ENCODE measurements around the gene CACNB4. TPM values are rescaled to one million over a fixed set of nuclear protein-coding genes. Genes with fewer than 3 reads are reported as not detected.
A peak's percentile ranks its signal among the peaks of the same experiment; 100 is the strongest.
"Not testable (repeated sequence)": the region's sequence is repeated elsewhere in the genome, so short reads cannot be mapped to it uniquely, and the experiment has no call there.

CACNB4 gene
- total and polyA plus RNA-seq, 12 donors = 0.09 to 0.95 (median 0.38) TPM

DNA sequence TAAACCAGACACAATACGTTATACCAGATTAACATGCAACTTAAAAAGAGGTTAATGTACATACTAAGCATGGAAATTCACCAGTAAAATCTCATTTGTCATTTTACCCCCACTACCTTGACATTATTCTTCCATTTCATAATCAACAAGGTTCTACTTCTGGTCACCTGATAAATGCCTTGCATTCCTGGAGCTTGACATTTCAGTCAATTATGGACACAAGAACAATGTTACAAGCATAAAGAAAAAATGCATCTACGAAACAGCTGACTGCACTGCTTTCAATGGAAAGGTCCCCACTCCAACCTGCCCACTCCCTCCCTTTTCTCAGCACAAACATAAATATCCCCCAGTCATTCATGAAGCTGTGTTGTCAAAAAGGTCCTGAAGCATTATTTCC lies 302.1 kb downstream of the CACNB4 start:
- Histone ChIP-seq H3K4me1 (peaks cover 0 to 4% (median 0%) of the 10 kb centered on the region in 9 donors), H3K36me3 (peaks cover 0 to 68% (median 0%) of the 10 kb centered on the region in 9 donors), H3K27me3 (no peaks in the 10 kb centered on the region), H3K9me3 (peaks cover 0 to 2% (median 0%) of the 10 kb centered on the region in 11 donors), H3K27ac (no peak overlapping the region), H3K4me3 (no peak overlapping the region)
- TF ChIP-seq CTCF (IDR thresholded peaks at IDR 0.05) = no peak
- DNase-seq = no peak
- WGBS, 2 donors = 76 to 84% methylated on average over 2 of the region's 2 CpGs
- no peak for ATAC-seq
- intact Hi-C loops (cut with DNase I) = no loop called here

GRCh38 chr2:151795646-151796240 lies 303.1 kb downstream of the CACNB4 start:
- H3K36me3 ChIP-seq = peaks cover 0 to 69% (median 0%) of the 10 kb centered on the region in 9 donors
- intact Hi-C loops (cut with DNase I) = no loop called here
- H3K9me3 ChIP-seq = peaks cover 0 to 6% (median 0%) of the 10 kb centered on the region in 11 donors
- DNase-seq (no peak), ATAC-seq (no peak)
- H3K27me3 ChIP-seq = no peaks in the 10 kb centered on the region
- no peak overlapping the region for H3K4me3 ChIP-seq
- 75 to 78% methylated on average over 4 of the region's 4 CpGs for WGBS, 2 donors
- TF ChIP-seq CTCF (IDR thresholded peaks at IDR 0.05) = no peak
- H3K4me1 ChIP-seq = peaks cover 0 to 4% (median 0%) of the 10 kb centered on the region in 9 donors
- H3K27ac ChIP-seq = no peak overlapping the region

DNA sequence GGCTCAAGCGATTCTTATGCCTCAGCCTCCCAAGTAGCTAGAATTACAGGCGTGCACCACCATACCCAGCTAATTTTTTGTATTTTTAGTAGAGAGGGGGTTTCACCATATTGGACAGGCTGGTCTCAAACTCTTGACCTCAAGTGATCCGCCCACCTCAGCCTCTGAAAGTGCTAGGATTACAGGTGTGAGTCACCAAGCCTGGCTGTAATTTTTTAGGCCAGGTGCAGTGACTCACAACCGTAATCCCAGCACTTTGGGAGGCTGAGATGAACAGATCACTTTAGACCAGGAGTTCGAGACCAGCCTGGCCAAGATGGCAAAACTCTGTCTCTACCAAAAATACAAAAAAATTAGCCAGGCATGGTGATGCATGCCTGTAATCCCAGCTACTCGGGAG lies 304.4 kb downstream of the CACNB4 start:
- H3K4me1 ChIP-seq; H3K27me3 ChIP-seq; ATAC-seq; DNase-seq; H3K9me3 ChIP-seq; H3K4me3 ChIP-seq; H3K27ac ChIP-seq; intact Hi-C loops (cut with DNase I): not testable (repeated sequence)
- 98% methylated on average over 6 of the region's 6 CpGs for WGBS, 2 donors
- peaks cover 0 to 63% (median 0%) of the 10 kb centered on the region in 9 donors for H3K36me3 ChIP-seq

DNA sequence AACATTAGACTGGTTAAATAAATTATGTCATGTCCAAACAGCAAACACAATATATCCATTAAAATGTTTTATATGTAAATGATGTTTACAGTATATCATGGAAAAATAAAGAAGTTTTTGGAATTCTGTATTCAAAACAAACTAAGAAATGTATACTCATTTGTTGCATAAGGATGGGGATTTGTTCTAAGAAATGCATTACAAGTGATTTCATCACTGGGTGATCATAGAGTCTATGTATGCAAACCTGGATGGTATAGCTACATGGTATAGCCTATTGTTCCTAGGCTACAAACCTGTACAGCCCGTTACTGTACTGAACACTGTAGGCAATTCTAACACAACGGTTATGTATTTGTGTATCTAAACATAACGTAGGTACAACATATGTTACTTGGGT lies 305.7 kb downstream of the CACNB4 start:
- Histone ChIP-seq H3K4me1 (peaks cover 0 to 4% (median 0%) of the 10 kb centered on the region in 9 donors), H3K27me3 (no peaks in the 10 kb centered on the region), H3K4me3 (no peak overlapping the region), H3K36me3 (peaks cover 0 to 66% (median 0%) of the 10 kb centered on the region in 9 donors), H3K27ac (no peak overlapping the region), H3K9me3 (peaks cover 0 to 6% (median 0%) of the 10 kb centered on the region in 11 donors)
- WGBS, 2 donors = 96% methylated on average over 3 of the region's 3 CpGs
- TF ChIP-seq CTCF (IDR thresholded peaks at IDR 0.05) = no peak
- ATAC-seq (no peak), DNase-seq (no peak)
- intact Hi-C loops (cut with DNase I) = no loop called here

GRCh38 chr2:151792589-151792988 lies 306.3 kb downstream of the CACNB4 start:
- Histone ChIP-seq H3K27me3 (no peaks in the 10 kb centered on the region), H3K9me3 (peaks cover 0 to 6% (median 0%) of the 10 kb centered on the region in 11 donors), H3K36me3 (peaks cover 0 to 70% (median 0%) of the 10 kb centered on the region in 9 donors), H3K4me3 (no peak overlapping the region), H3K4me1 (peaks cover 0 to 4% (median 0%) of the 10 kb centered on the region in 9 donors), H3K27ac (no peak overlapping the region)
- DNase-seq (no peak), ATAC-seq (no peak)
- intact Hi-C loops (cut with DNase I) = no loop called here
- 97 to 98% methylated on average over 4 of the region's 4 CpGs for WGBS, 2 donors
- peak in 2 of 9 donors; percentile 7 to 9 for TF ChIP-seq CTCF (IDR thresholded peaks at IDR 0.05)

Measured in heart right ventricle (tissue), 16 donors.